B cell (primary cell): ENCODE measurements around the gene ANKRD44.

Source experiments
- EZH2 ChIP-seq: IDR thresholded peaks from 2 replicates; pipeline ENCODE4 v1.6.1; 2012; ENCODE audit warnings: borderline replicate concordance, low read depth, mild to moderate bottlenecking, moderate library complexity, low read length; ENCODE audit not compliant: insufficient read depth, poor library complexity, severe bottlenecking
- TF ChIP-seq, protein P1 (sequence below): fragments of 200-600 bp; IDR thresholded peaks from one replicate; pipeline ENCODE4 v1.8.0; 2022; ENCODE audit warnings: antibody characterized with exemption, mild to moderate bottlenecking

DNA sequence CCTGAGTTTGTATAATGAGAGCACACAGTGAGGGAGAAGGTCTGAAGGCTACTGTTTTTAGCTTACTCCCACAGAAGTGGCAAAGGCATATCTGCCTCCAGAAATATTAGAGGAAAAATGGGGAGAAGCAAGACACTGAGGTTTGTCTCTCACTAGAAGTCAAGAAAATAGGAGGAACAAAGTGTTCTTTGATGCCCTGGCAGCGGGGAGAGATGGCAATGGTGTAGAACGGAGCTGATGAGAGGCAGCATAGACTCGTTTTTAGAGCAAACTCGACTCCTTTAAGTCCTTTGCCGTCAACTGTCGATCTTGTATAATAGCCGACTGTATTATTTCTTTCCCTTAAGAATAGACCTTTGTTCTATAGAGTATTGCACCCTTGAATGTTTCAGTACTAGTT, 73.8 kb downstream of the ANKRD44 start:
- TF ChIP-seq, protein P1, sequence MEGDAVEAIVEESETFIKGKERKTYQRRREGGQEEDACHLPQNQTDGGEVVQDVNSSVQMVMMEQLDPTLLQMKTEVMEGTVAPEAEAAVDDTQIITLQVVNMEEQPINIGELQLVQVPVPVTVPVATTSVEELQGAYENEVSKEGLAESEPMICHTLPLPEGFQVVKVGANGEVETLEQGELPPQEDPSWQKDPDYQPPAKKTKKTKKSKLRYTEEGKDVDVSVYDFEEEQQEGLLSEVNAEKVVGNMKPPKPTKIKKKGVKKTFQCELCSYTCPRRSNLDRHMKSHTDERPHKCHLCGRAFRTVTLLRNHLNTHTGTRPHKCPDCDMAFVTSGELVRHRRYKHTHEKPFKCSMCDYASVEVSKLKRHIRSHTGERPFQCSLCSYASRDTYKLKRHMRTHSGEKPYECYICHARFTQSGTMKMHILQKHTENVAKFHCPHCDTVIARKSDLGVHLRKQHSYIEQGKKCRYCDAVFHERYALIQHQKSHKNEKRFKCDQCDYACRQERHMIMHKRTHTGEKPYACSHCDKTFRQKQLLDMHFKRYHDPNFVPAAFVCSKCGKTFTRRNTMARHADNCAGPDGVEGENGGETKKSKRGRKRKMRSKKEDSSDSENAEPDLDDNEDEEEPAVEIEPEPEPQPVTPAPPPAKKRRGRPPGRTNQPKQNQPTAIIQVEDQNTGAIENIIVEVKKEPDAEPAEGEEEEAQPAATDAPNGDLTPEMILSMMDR, result no peak
- no peak for TF ChIP-seq EZH2
